OCI-LY7 (cell line): ENCODE data around the gene ZNF506.

Experiments
- CTCF ChIP-seq: fragments of 200-600 bp; sonication (generic); conservative IDR thresholded peaks from 2 replicates; pipeline ENCODE4 v1.5.1; 2014; ENCODE audit warnings: mild to moderate bottlenecking, antibody characterized with exemption, low read length, moderate library complexity, mixed read lengths
- EZH2phosphoT487 ChIP-seq: fragments of 200-600 bp; sonication (generic); IDR thresholded peaks from 2 replicates; pipeline ENCODE4 v1.6.1; 2018; ENCODE audit warnings: low read depth, borderline replicate concordance, mild to moderate bottlenecking, mixed run types, antibody characterized with exemption, low read length, moderate library complexity, mixed read lengths

GRCh38 chr19:19847781-19848180 lies 26.2 kb upstream of the ZNF506 start:
- TF ChIP-seq CTCF (no peak), EZH2phosphoT487 (no peak)
